Measurements from ENCODE around the gene PJA2.

DNA sequence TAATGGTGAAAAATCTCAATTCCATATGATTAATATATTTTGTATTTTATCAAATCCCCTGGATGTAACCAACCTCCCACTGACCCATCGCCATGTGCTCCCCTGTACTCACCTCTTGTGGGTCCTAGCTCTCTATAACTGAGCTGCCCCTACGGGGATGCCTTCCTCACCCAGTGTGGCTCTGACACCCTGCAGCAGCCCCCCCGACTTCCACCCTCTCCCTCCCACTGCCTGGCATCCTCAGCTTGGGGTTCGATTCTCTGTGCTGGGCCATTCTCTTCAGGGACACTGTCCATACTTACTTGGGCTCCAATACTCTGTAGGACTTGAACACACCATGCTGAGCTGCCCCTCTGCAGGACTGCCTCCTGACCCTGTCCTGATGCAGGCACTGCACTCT, 87.1 kb downstream of the PJA2 start:
- TF ChIP-seq POLR2A (IDR thresholded peaks at IDR 0.05) (no peak), CTCF (IDR thresholded peaks at IDR 0.05) (no peak), POLR2AphosphoS5 (IDR thresholded peaks at IDR 0.05) (no peak)
